ENCODE measurements around the gene MDM1.

- TF ChIP-seq CTCF (IDR thresholded peaks at IDR 0.05) (no peak), POLR2AphosphoS5 (IDR thresholded peaks at IDR 0.05) (no peak)
Observed at GRCh38 chr12:68340404-68341270, 8.5 kb upstream of the MDM1 start.

Measured in upper lobe of left lung (tissue), 4 donors.